H1 (cell line): ENCODE data around the gene HOXB8. TPM values are rescaled to one million over a fixed set of nuclear protein-coding genes. Genes with fewer than 3 reads are reported as not detected.

Source experiments
- CBX5 ChIP-seq: fragments of 300-800, 300-1000 bp; sonication (generic); IDR thresholded peaks from 2 replicates; pipeline ENCODE4 v1.7.1; 2016; ENCODE audit warnings: antibody characterized with exemption, low read length, low read depth
- CEBPB ChIP-seq: IDR thresholded peaks from 2 replicates; pipeline ENCODE4 v1.6.1; 2012; ENCODE audit warnings: low read depth, low read length
- POLR2AphosphoS5 ChIP-seq: IDR thresholded peaks from 2 replicates; pipeline ENCODE4 v1.6.1; 2011; ENCODE audit warnings: low read depth, low read length
- TAF1 ChIP-seq: IDR thresholded peaks from 2 replicates; pipeline ENCODE4 v1.6.1; 2011; ENCODE audit warnings: mild to moderate bottlenecking, low read depth, low read length
- polyA plus RNA-seq, 7 experiments: library from polyadenylated mRNA; depleted of rRNA in 3 of 7; stranded (reverse) in 5 of 7; unstranded in 2 of 7; fragments of >200 nt in 5 of 7; fragments of 200-250 nt in 2 of 7; gene quantifications; 1 replicate in 5 of 7; 2 replicates in 1 of 7; 4 replicates in 1 of 7; pipeline versions ENCODE4 v1.2.1 to v1.2.3, GENCODE V29; 2011 to 2013; ENCODE audit warnings: missing spikeins in 2 of 7, mixed read lengths in 2 of 7
- total RNA-seq: library from RNA; stranded (reverse); fragmentation: NEBNext Ultra II Directional; extraction: Animal tissue kit (Norgen Biotek cat#: 25700); gene quantifications from 2 replicates; pipeline ENCODE4 v1.2.1, GENCODE V29; 2021

The HOXB8 gene
- total and polyA plus RNA-seq, 2 of the 8 experiments (the other 6 are each of a cell fraction or from before 2014, with no cell fraction given), result not detected

- TF ChIP-seq TAF1 (no peak), CBX5 (no peak), CEBPB (no peak), POLR2AphosphoS5 (no peak)
Observed at GRCh38 chr17:48615963-48616716, 1.0 kb upstream of the HOXB8 start (continued).
